Posterior cingulate gyrus (tissue), 11 donors: ENCODE measurements around the gene TGFBR1.
A peak's percentile ranks its signal among the peaks of the same experiment; 100 is the strongest.

ENCODE experiments used
- DNase-seq, 10 donors: peaks; one replicate each; pipeline versions ENCODE4 v3.0.0 to v3.0.0-alpha.2; 2020 to 2021; ENCODE audit warnings: mixed read lengths in 3 of 10
- intact Hi-C: fragments of 100-400 bp; cut with DNase I; formaldehyde crosslinking; loops from one replicate; pipeline ENCODE4 v1.15.1; 2023

TGFBR1 gene

GRCh38 chr9:99104459-99105151 is at the start of gene TGFBR1:
Gene TGFBR1 (plus strand): TSS chr9:99105113. CDS start chr9:99105206, 93 bp downstream.
- peak; percentile 85 to 99 (median 91) for DNase-seq
- intact Hi-C loops: no loop called here

- intact Hi-C loops: no loop called here
- DNase-seq: peak in 1 of 10 donors; percentile 22
Observed at GRCh38 chr9:99055384-99055783, 49.5 kb upstream of the TGFBR1 start.

- peak in 1 of 10 donors; percentile 60 for DNase-seq
- intact Hi-C loops: no loop called here
Observed at GRCh38 chr9:99056186-99056585, 48.7 kb upstream of the TGFBR1 start.

GRCh38 chr9:99056886-99057664 is 47.8 kb upstream of the TGFBR1 start:
- DNase-seq: no peak
- intact Hi-C loops: no loop called here

GRCh38 chr9:99057665-99058625 is 47.0 kb upstream of the TGFBR1 start:
- intact Hi-C loops: no loop called here
- peak in 2 of 10 donors; percentile 26 to 41 for DNase-seq

- peak in 1 of 10 donors; percentile 64 for DNase-seq
- intact Hi-C loops: no loop called here
Observed at GRCh38 chr9:99058964-99059921, 45.7 kb upstream of the TGFBR1 start.

- intact Hi-C loops: no loop called here
- DNase-seq: peak in 1 of 10 donors; percentile 12
Observed at GRCh38 chr9:99060621-99061020, 44.3 kb upstream of the TGFBR1 start.

- no peak for DNase-seq
- intact Hi-C loops: no loop called here
Observed at GRCh38 chr9:99062549-99062948, 42.4 kb upstream of the TGFBR1 start.

- intact Hi-C loops: no loop called here
- DNase-seq: peak in 1 of 10 donors; percentile 7
Observed at GRCh38 chr9:99063522-99063921, 41.4 kb upstream of the TGFBR1 start.

GRCh38 chr9:99066571-99066970 is 38.3 kb upstream of the TGFBR1 start:
- intact Hi-C loops: no loop called here
- no peak for DNase-seq

GRCh38 chr9:99069075-99069474 is 35.8 kb upstream of the TGFBR1 start:
- intact Hi-C loops: no loop called here
- no peak for DNase-seq

GRCh38 chr9:99069546-99069945 is 35.4 kb upstream of the TGFBR1 start:
- intact Hi-C loops: no loop called here
- DNase-seq: no peak

GRCh38 chr9:99070681-99071080 is 34.2 kb upstream of the TGFBR1 start:
- DNase-seq: no peak
- intact Hi-C loops: no loop called here

GRCh38 chr9:99071313-99072039 is 33.4 kb upstream of the TGFBR1 start:
- no peak for DNase-seq
- intact Hi-C loops: no loop called here

GRCh38 chr9:99072040-99072394 is 32.9 kb upstream of the TGFBR1 start:
- no peak for DNase-seq
- intact Hi-C loops: no loop called here

GRCh38 chr9:99073347-99073746 is 31.6 kb upstream of the TGFBR1 start:
- DNase-seq: no peak
- intact Hi-C loops: no loop called here

GRCh38 chr9:99073985-99074901 is 30.7 kb upstream of the TGFBR1 start:
- intact Hi-C loops: no loop called here
- no peak for DNase-seq

GRCh38 chr9:99074902-99075245 is 30.0 kb upstream of the TGFBR1 start:
- intact Hi-C loops: no loop called here
- no peak for DNase-seq
